HT1080 (cell line): Measurements from ENCODE around the gene NIPA2. TPM values are rescaled to one million over a fixed set of nuclear protein-coding genes. Genes with fewer than 3 reads are reported as not detected.
A peak's percentile ranks its signal among the peaks of the same experiment; 100 is the strongest.

ENCODE experiments used
- DNase-seq: peaks from one replicate; pipeline ENCODE4 v3.0.0-alpha.2; 2015; ENCODE audit warnings: low read depth
- total RNA-seq: library from RNA; depleted of rRNA; stranded (reverse); fragments of >200 nt; shearing (Covaris generic); gene quantifications from 2 replicates; pipeline ENCODE4 v1.2.3, GENCODE V29; 2014; rRNA removed

Gene NIPA2
- total RNA-seq, 1 experiment from 2014 or later: 150 TPM

- DNase-seq: peak; percentile 86
Observed at GRCh38 chr15:22895465-22896190, 57.2 kb downstream of the NIPA2 start.

- DNase-seq: no peak
Observed at GRCh38 chr15:22902046-22902445, 63.6 kb downstream of the NIPA2 start.

- no peak for DNase-seq
Observed at GRCh38 chr15:22902578-22902977, 64.1 kb downstream of the NIPA2 start.

GRCh38 chr15:22902981-22903380 lies 64.5 kb downstream of the NIPA2 start:
- no peak for DNase-seq

- DNase-seq: no peak
Observed at GRCh38 chr15:22903427-22903826, 65.0 kb downstream of the NIPA2 start.

- no peak for DNase-seq
Observed at GRCh38 chr15:22903961-22904534, 65.6 kb downstream of the NIPA2 start.

- DNase-seq: no peak
Observed at GRCh38 chr15:22904736-22905135, 66.3 kb downstream of the NIPA2 start.

- DNase-seq: no peak
Observed at GRCh38 chr15:22907161-22907950, 68.9 kb downstream of the NIPA2 start.

GRCh38 chr15:22908830-22909229 lies 70.4 kb downstream of the NIPA2 start:
- no peak for DNase-seq

- DNase-seq: no peak
Observed at GRCh38 chr15:22911306-22911705, 72.8 kb downstream of the NIPA2 start.

- no peak for DNase-seq
Observed at GRCh38 chr15:22912256-22912655, 73.8 kb downstream of the NIPA2 start.

- no peak for DNase-seq
Observed at GRCh38 chr15:22913646-22914380, 75.3 kb downstream of the NIPA2 start.

- no peak for DNase-seq
Observed at GRCh38 chr15:22915866-22916515, 77.5 kb downstream of the NIPA2 start.

- no peak for DNase-seq
Observed at GRCh38 chr15:22916606-22917350, 78.3 kb downstream of the NIPA2 start.

GRCh38 chr15:22917556-22917955 lies 79.1 kb downstream of the NIPA2 start:
- no peak for DNase-seq

Other genes with a start within 250 kb of the NIPA2 start
- gene NIPA1, start 52.0 kb upstream of the NIPA2 start, total RNA-seq: 14.1 and 17.3 TPM in 2 replicates
- gene CYFIP1, start 141.7 kb downstream of the NIPA2 start, total RNA-seq: 86.8 and 96.8 TPM in 2 replicates
- gene TUBGCP5, start 200.9 kb downstream of the NIPA2 start, total RNA-seq: 17.7 and 18.9 TPM in 2 replicates